Stimulated activated CD4-positive, alpha-beta T cell treated with anti-CD3 and anti-CD28 coated beads, Interleukin-1b, Interleukin-23, amount 100 ng/mL, for 48 hours (primary cell): ENCODE data around the gene CACFD1.

Experiments used
- DNase-seq: peaks from one replicate; pipeline ENCODE4 v3.0.0-alpha.2; 2020

The CACFD1 gene

GRCh38 chr9:133465984-133466383 is 6.2 kb downstream of the CACFD1 start:
- no peak for DNase-seq

- no peak for DNase-seq
Observed at GRCh38 chr9:133467101-133467500, 7.3 kb downstream of the CACFD1 start.

- no peak for DNase-seq
Observed at GRCh38 chr9:133468374-133468773, 8.6 kb downstream of the CACFD1 start.

- no peak for DNase-seq
Observed at GRCh38 chr9:133468777-133469421, 9.1 kb downstream of the CACFD1 start.

GRCh38 chr9:133470427-133470924 is 10.7 kb downstream of the CACFD1 start:
- DNase-seq = no peak

DNA sequence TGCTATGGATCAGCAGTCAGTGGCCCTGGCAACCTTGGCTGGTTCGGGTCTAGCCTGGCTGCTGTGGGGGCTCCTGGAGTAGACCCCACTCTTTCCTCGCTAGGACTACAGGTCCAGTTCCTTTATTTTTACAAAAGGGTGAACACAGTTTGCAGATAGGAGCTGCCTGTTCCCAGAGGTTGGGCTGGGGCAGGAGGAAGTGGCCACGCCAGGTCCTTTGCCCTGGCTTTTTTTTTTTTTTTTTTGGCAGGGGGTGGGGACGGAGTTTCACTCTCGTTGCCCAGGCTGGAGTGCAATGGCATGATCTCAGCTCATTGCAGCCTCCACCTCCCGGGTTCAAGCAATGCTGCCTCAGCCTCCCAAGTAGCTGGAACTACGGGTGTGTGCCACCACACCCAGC is 11.2 kb downstream of the CACFD1 start:
- DNase-seq = no peak

GRCh38 chr9:133471551-133472276 is 11.9 kb downstream of the CACFD1 start:
- no peak for DNase-seq

- DNase-seq = no peak
Observed at GRCh38 chr9:133472277-133472645, 12.5 kb downstream of the CACFD1 start.

- DNase-seq = no peak
Observed at GRCh38 chr9:133472753-133473378, 13.1 kb downstream of the CACFD1 start.

GRCh38 chr9:133473743-133474142 is 14.0 kb downstream of the CACFD1 start:
- no peak for DNase-seq

GRCh38 chr9:133474215-133474614 is 14.4 kb downstream of the CACFD1 start:
- no peak for DNase-seq

- DNase-seq = no peak
Observed at GRCh38 chr9:133474853-133475252, 15.1 kb downstream of the CACFD1 start.

DNA sequence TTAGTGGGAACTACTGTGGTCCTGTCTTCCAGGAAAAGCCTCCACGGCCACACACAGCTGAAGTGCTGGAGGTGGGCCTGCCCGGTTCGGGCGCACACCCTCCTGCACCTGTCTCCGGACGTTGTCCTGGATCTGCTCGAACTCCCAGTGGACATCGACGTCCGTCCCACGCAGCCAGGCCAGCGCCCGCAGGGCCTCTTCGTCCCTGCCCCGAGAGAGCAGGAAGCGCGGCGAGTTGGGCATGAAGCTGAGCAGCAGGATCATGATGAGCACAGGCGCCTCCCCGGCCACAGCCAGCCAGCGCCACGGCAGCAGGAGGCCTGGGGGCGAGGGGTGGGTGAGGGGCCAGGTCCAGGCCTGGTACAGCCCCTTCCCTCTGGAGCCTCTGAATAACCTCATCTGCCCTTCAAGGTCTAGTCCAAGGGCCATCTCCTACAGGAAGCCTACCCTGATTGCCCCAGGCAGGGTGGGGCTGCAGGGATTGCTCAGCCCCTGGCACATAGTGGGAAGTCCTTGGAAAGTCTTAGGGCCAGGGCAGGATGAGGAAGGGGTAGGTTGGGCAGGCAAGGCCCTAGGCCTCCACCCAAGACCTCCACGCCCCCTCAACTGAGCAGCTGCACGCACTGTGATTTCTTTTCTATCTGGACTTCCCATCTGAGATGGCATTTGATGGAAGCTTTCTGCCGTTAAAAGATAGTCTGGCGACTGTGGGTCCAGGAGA is 15.7 kb downstream of the CACFD1 start:
- DNase-seq = no peak

GRCh38 chr9:133476036-133476931 is 16.5 kb downstream of the CACFD1 start:
- no peak for DNase-seq

- no peak for DNase-seq
Observed at GRCh38 chr9:133476941-133477340, 17.2 kb downstream of the CACFD1 start.

DNA sequence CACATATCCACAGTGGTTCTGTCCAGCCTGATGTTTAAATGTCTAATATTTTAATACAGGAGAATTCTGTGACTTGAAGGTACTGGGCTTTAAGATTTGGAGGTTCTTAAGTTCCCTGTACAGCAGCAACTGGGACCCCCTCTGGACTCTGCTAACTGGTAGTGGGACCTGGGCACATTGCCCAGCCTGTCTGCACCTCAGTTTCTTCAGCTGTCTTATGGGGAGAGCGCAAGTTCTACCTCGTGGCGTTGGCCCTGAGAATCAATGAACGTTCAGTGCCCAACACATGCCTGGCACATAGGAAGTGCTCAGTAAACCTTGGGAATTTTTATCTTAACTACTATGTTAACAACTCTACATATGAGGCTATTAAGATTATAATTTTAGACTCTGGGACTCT is 17.7 kb downstream of the CACFD1 start:
- no peak for DNase-seq

DNA sequence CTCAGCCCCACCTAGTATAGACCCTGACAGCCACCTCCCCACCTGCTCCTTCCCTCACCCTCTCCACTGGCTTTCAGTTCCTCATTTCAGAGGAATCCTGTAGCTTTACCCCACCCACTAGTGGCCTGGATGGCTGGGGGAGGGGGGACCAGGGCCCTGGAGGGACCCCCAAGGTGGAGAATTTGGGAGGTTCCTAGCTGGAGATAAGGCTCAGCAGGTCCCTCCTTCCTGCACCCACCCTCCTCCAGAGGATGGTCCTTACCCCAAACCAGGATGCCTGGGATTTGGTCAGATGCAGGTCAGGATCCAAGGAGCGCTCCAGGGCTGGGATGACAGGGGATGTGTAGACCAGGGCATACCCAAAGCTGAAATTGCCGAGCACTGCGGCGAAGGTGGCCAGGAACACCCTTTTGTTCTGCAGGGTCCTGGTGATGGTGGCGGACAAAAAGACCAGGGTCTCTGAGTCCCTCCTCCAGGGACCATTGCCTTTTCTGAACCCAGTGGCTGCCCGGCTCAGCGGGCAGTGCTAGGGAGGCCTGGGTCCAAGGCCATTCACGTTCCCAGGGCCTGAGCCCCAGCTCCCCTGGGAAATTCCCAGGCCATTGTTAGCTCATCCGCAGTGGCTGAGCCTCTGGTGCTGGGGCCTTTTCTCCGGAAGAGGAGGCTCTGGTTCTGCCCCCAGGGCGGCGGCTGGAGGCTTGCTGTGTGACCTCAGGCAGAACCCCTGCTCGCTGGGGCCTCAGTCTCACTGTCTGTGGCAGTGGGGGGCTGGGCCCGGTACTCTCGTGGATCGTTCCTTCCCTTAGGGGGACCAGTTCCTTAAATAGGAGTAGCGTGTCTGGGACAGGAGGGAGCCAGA is 18.4 kb downstream of the CACFD1 start:
- no peak for DNase-seq

GRCh38 chr9:133478851-133479711 is 19.3 kb downstream of the CACFD1 start, which contains the start of gene SLC2A6:
Gene SLC2A6 (minus strand): TSS chr9:133479099. CDS start chr9:133479059, 40 bp downstream.
- peak; percentile 76 for DNase-seq

GRCh38 chr9:133483611-133484010 is 23.8 kb downstream of the CACFD1 start:
- DNase-seq = no peak
